ENCODE measurements around the gene BRD1.

Gene BRD1

GRCh38 chr22:49827853-49828598 lies at the start of gene BRD1:
Gene BRD1 (minus strand): TSS chr22:49827873. CDS start chr22:49824317, 3,556 bp downstream.
- DNase-seq: peak; percentile 73

GRCh38 chr22:49873228-49873940 lies 45.7 kb upstream of the BRD1 start:
- no peak for DNase-seq

- no peak for DNase-seq
These were observed 44.7 kb upstream of the BRD1 start for GRCh38 chr22:49872347-49872746.

- DNase-seq: no peak
These were observed 43.8 kb upstream of the BRD1 start for GRCh38 chr22:49871482-49871881.

GRCh38 chr22:49869845-49870712 lies 42.4 kb upstream of the BRD1 start:
- no peak for DNase-seq

GRCh38 chr22:49869086-49869830 lies 41.6 kb upstream of the BRD1 start:
- DNase-seq: no peak

- DNase-seq: peak; percentile 14
These were observed 39.9 kb upstream of the BRD1 start for GRCh38 chr22:49867303-49868265.

GRCh38 chr22:49866646-49867045 lies 39.0 kb upstream of the BRD1 start:
- peak; percentile 10 for DNase-seq

- no peak for DNase-seq
These were observed 38.5 kb upstream of the BRD1 start for GRCh38 chr22:49866134-49866533.

GRCh38 chr22:49865156-49865555 lies 37.5 kb upstream of the BRD1 start:
- no peak for DNase-seq

- no peak for DNase-seq
These were observed 36.3 kb upstream of the BRD1 start for GRCh38 chr22:49863931-49864330.

GRCh38 chr22:49862496-49862776 lies 34.8 kb upstream of the BRD1 start:
- DNase-seq: no peak

GRCh38 chr22:49861642-49862495 lies 34.2 kb upstream of the BRD1 start:
- no peak for DNase-seq

GRCh38 chr22:49858827-49859226 lies 31.2 kb upstream of the BRD1 start:
- DNase-seq: no peak

GRCh38 chr22:49856766-49857618 lies 29.3 kb upstream of the BRD1 start:
- peak; percentile 11 for DNase-seq

GRCh38 chr22:49856343-49856742 lies 28.7 kb upstream of the BRD1 start:
- DNase-seq: no peak

- DNase-seq: peak; percentile 15
These were observed 27.7 kb upstream of the BRD1 start for GRCh38 chr22:49855251-49855911.

- peak; percentile 43 for DNase-seq
These were observed 26.5 kb upstream of the BRD1 start for GRCh38 chr22:49853981-49854831.

Measured in activated T-cell treated with anti-CD3 and anti-CD28 coated beads, Interleukin-2, amount 50 U/mL, for 1 hour (primary cell).